HepG2 (cell line): Measurements from ENCODE around the gene RANBP2. TPM values are rescaled to one million over a fixed set of nuclear protein-coding genes. Genes with fewer than 3 reads are reported as not detected.

Experiments
- CBX1 ChIP-seq: IDR thresholded peaks from one replicate; pipeline ENCODE4 v1.6.1; 2016; ENCODE audit warnings: antibody characterized with exemption, low read depth
- GATAD2A ChIP-seq: IDR thresholded peaks from 2 replicates; pipeline ENCODE4 v1.6.1; 2016
- NR2F1 ChIP-seq, 2 experiments: fragments of 450-650 bp in 1 of 2; formaldehyde crosslinking in 1 of 2; IDR thresholded peaks; 2 replicates each; pipeline versions ENCODE4 v1.5.0 to v1.6.1; 2016 to 2020; ENCODE audit warnings: mild to moderate bottlenecking in 1 of 2, missing compliant biosample characterization in 1 of 2, missing genetic modification reagents in 1 of 2, moderate library complexity in 1 of 2
- SP5 ChIP-seq: IDR thresholded peaks from 2 replicates; pipeline ENCODE4 v1.6.1; 2016; ENCODE audit warnings: low read depth, borderline replicate concordance
- SRSF1 ChIP-seq: fragments of 200-400 bp; formaldehyde crosslinking; optimal IDR thresholded peaks from 2 replicates; pipeline ENCODE3; 2017; ENCODE audit warnings: mild to moderate bottlenecking, low read depth, low read length, moderate library complexity
- TRIM24 ChIP-seq: sonication (generic); formaldehyde crosslinking; IDR thresholded peaks from 2 replicates; pipeline ENCODE4 v1.8.0; 2022; ENCODE audit warnings: mild to moderate bottlenecking, missing genetic modification reagents
- ZNF543 ChIP-seq: sonication (generic); formaldehyde crosslinking; IDR thresholded peaks from 2 replicates; pipeline ENCODE4 v1.4.0; 2020; ENCODE audit warnings: mild to moderate bottlenecking, missing genetic modification reagents
- ZNF83 ChIP-seq: sonication (generic); formaldehyde crosslinking; IDR thresholded peaks from 2 replicates; pipeline ENCODE4 v1.4.0; 2020; ENCODE audit warnings: missing genetic modification reagents, mild to moderate bottlenecking, borderline replicate concordance
- polyA plus RNA-seq, 8 experiments: library from polyadenylated mRNA; depleted of rRNA in 3 of 8; stranded (reverse) in 7 of 8; unstranded in 1 of 8; fragments of >200 nt; fragmentation: Illumina TruSeq in 4 of 8; extraction: Trizol in 4 of 8; gene quantifications; 2 replicates each; pipeline versions ENCODE4 v1.2.1 to v1.2.3, GENCODE V29; 2011 to 2016; ENCODE audit warnings: low read depth in 4 of 8, missing spikeins in 1 of 8, mixed read lengths in 1 of 8; ENCODE audit not compliant: insufficient read depth in 1 of 8
- total RNA-seq, 5 experiments: library from RNA; depleted of rRNA; stranded (reverse); fragments of >200 nt; fragmentation: Illumina TruSeq; extraction: Trizol; gene quantifications; 2 replicates each; pipeline ENCODE4 v1.2.3, GENCODE V29; 2016; ENCODE audit warnings: low read depth in 1 of 5
- TF ChIP-seq, protein P1 (sequence below): IDR thresholded peaks from 2 replicates; pipeline ENCODE4 v1.6.1; 2016; ENCODE audit warnings: mild to moderate bottlenecking, missing biosample characterization, missing genetic modification reagents
- TF ChIP-seq, protein P2 (sequence below): sonication (generic); formaldehyde crosslinking; conservative IDR thresholded peaks from 2 replicates; pipeline ENCODE4 v1.5.0; 2020; ENCODE audit warnings: missing genetic modification reagents
- TF ChIP-seq, protein P3 (sequence below): sonication (generic); formaldehyde crosslinking; IDR thresholded peaks from 2 replicates; pipeline ENCODE4 v1.5.0; 2020; ENCODE audit warnings: missing genetic modification reagents, mild to moderate bottlenecking, borderline replicate concordance
- TF ChIP-seq, protein P4 (sequence below): IDR thresholded peaks from 2 replicates; pipeline ENCODE4 v1.6.1; 2016; ENCODE audit warnings: missing genetic modification reagents, missing compliant biosample characterization
- TF ChIP-seq, protein P5 (sequence below): sonication (generic); formaldehyde crosslinking; IDR thresholded peaks from 2 replicates; pipeline ENCODE4 v1.4.0; 2020; ENCODE audit warnings: mild to moderate bottlenecking, missing genetic modification reagents

Gene RANBP2
- total and polyA plus RNA-seq, 2 of the 13 experiments (the other 11 are each of a cell fraction or from before 2014, with no cell fraction given), result 12.2 to 87.0 TPM

DNA sequence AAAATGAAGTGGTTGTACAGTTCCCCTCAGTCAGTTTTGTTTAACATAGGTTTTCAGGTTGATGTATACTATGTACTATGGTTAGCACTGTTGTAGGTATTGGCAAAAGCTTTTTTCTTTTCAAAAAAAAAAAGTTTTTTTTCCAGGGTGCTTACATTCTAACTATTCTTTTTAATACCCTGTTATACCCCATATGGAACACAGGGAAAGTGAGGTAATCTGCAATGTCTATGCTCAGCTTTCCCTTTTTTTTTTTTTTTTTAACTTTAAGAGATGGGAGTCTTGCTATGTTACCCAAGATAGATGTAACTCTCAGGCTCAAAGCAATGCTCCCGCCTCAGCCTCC lies 66.7 kb downstream of the RANBP2 start (continued):
- TF ChIP-seq ZNF543 (CRISPR knock-in tag), result 0 out of 2 replicates have a peak, but pooled peaks have one; percentile 11
- TF ChIP-seq, protein P1, sequence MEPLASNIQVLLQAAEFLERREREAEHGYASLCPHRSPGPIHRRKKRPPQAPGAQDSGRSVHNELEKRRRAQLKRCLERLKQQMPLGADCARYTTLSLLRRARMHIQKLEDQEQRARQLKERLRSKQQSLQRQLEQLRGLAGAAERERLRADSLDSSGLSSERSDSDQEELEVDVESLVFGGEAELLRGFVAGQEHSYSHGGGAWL, result no peak
- no peak for TF ChIP-seq TRIM24 (CRISPR knock-in tag)
- TF ChIP-seq, protein P2, sequence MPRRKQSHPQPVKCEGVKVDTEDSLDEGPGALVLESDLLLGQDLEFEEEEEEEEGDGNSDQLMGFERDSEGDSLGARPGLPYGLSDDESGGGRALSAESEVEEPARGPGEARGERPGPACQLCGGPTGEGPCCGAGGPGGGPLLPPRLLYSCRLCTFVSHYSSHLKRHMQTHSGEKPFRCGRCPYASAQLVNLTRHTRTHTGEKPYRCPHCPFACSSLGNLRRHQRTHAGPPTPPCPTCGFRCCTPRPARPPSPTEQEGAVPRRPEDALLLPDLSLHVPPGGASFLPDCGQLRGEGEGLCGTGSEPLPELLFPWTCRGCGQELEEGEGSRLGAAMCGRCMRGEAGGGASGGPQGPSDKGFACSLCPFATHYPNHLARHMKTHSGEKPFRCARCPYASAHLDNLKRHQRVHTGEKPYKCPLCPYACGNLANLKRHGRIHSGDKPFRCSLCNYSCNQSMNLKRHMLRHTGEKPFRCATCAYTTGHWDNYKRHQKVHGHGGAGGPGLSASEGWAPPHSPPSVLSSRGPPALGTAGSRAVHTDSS (CRISPR knock-in tag), result no peak
- TF ChIP-seq GATAD2A, result no peak
- TF ChIP-seq NR2F1 (CRISPR knock-in tag; IDR thresholded peaks at IDR 0.05), result 0 out of 4 replicates have a peak, but pooled peaks of 1 of the 2 experiments have one; percentile 9
- no peak for TF ChIP-seq ZNF83 (CRISPR knock-in tag)
- TF ChIP-seq, protein P3, sequence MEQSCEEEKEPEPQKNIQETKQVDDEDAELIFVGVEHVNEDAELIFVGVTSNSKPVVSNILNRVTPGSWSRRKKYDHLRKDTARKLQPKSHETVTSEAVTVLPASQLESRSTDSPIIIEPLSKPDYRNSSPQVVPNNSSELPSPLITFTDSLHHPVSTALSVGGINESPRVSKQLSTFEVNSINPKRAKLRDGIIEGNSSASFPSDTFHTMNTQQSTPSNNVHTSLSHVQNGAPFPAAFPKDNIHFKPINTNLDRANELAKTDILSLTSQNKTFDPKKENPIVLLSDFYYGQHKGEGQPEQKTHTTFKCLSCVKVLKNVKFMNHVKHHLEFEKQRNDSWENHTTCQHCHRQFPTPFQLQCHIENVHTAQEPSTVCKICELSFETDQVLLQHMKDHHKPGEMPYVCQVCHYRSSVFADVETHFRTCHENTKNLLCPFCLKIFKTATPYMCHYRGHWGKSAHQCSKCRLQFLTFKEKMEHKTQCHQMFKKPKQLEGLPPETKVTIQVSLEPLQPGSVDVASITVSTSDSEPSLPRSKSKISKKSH (CRISPR knock-in tag), result no peak
- TF ChIP-seq, protein P4, sequence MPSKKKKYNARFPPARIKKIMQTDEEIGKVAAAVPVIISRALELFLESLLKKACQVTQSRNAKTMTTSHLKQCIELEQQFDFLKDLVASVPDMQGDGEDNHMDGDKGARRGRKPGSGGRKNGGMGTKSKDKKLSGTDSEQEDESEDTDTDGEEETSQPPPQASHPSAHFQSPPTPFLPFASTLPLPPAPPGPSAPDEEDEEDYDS, result no peak
- TF ChIP-seq SP5, result no peak
- TF ChIP-seq CBX1, result no peak
- TF ChIP-seq, protein P5, sequence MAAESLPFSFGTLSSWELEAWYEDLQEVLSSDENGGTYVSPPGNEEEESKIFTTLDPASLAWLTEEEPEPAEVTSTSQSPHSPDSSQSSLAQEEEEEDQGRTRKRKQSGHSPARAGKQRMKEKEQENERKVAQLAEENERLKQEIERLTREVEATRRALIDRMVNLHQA, result no peak
- no peak for TF ChIP-seq SRSF1
